GM19025 (cell line): Measurements from ENCODE around the gene CCDC13.

ENCODE experiments used
- ATAC-seq: cut with Tn5 transposase; IDR thresholded peaks from one replicate; pipeline ENCODE4 v1.9.1; 2021; ENCODE audit warnings: mild to moderate bottlenecking, low read depth, moderate library complexity; ENCODE audit not compliant: unreplicated experiment

CCDC13 gene

GRCh38 chr3:42753757-42754156 lies 19.3 kb downstream of the CCDC13 start:
- ATAC-seq: no peak

- ATAC-seq: no peak
Measured at GRCh38 chr3:42752961-42753360, 20.1 kb downstream of the CCDC13 start.

GRCh38 chr3:42752441-42752840 lies 20.6 kb downstream of the CCDC13 start:
- ATAC-seq: no peak

- no peak for ATAC-seq
Measured at GRCh38 chr3:42751609-42752008, 21.4 kb downstream of the CCDC13 start.

GRCh38 chr3:42750834-42751233 lies 22.2 kb downstream of the CCDC13 start:
- ATAC-seq: no peak

GRCh38 chr3:42749753-42750231 lies 23.3 kb downstream of the CCDC13 start:
- no peak for ATAC-seq

GRCh38 chr3:42749025-42749752 lies 23.9 kb downstream of the CCDC13 start:
- no peak for ATAC-seq

- ATAC-seq: no peak
Measured at GRCh38 chr3:42747581-42747980, 25.5 kb downstream of the CCDC13 start.

- ATAC-seq: no peak
Measured at GRCh38 chr3:42746455-42747450, 26.3 kb downstream of the CCDC13 start.

GRCh38 chr3:42745776-42746454 lies 27.1 kb downstream of the CCDC13 start:
- no peak for ATAC-seq

GRCh38 chr3:42745291-42745745 lies 27.7 kb downstream of the CCDC13 start:
- no peak for ATAC-seq

GRCh38 chr3:42743204-42743995 lies 29.7 kb downstream of the CCDC13 start:
- ATAC-seq: no peak

GRCh38 chr3:42742688-42743087 lies 30.4 kb downstream of the CCDC13 start:
- no peak for ATAC-seq

- ATAC-seq: no peak
Measured at GRCh38 chr3:42742259-42742658, 30.8 kb downstream of the CCDC13 start.

- no peak for ATAC-seq
Measured at GRCh38 chr3:42741796-42742195, 31.3 kb downstream of the CCDC13 start.

GRCh38 chr3:42739401-42740158 lies 33.5 kb downstream of the CCDC13 start:
- no peak for ATAC-seq

GRCh38 chr3:42736531-42736930 lies 36.5 kb downstream of the CCDC13 start:
- ATAC-seq: no peak

- no peak for ATAC-seq
Measured at GRCh38 chr3:42736081-42736480, 37.0 kb downstream of the CCDC13 start.

GRCh38 chr3:42735615-42736014 lies 37.4 kb downstream of the CCDC13 start:
- no peak for ATAC-seq
